Neural crest cell (in vitro differentiated cells): Measurements from ENCODE around the gene CXCL3. TPM values are rescaled to one million over a fixed set of nuclear protein-coding genes. Genes with fewer than 3 reads are reported as not detected.
A peak's percentile ranks its signal among the peaks of the same experiment; 100 is the strongest.
"Not testable (repeated sequence)": the region's sequence is repeated elsewhere in the genome, so short reads cannot be mapped to it uniquely, and the experiment has no call there.

Source experiments
- DNase-seq: peaks from one replicate; pipeline ENCODE4 v3.0.0; 2021; ENCODE audit warnings: low read depth, mixed read lengths, low spot score
- H3K27ac Mint-ChIP-seq: one replicate; pipeline ENCODE4 v1.8.0; 2021; ENCODE audit warnings: mild to moderate bottlenecking, mixed read lengths; ENCODE audit not compliant: unreplicated experiment
- H3K27me3 Mint-ChIP-seq: 2 replicates; pipeline ENCODE4 v1.8.0; 2021; ENCODE audit warnings: low read depth, mild to moderate bottlenecking, mixed read lengths
- H3K36me3 Mint-ChIP-seq: 2 replicates; pipeline ENCODE4 v1.8.0; 2021; ENCODE audit warnings: low read depth, mild to moderate bottlenecking, mixed read lengths
- H3K4me1 Mint-ChIP-seq: 2 replicates; pipeline ENCODE4 v1.8.0; 2021; ENCODE audit warnings: mixed read lengths
- H3K4me3 Mint-ChIP-seq: one replicate; pipeline ENCODE4 v1.8.0; 2021; ENCODE audit warnings: mild to moderate bottlenecking, mixed read lengths
- H3K9me3 Mint-ChIP-seq: 2 replicates; pipeline ENCODE4 v1.8.0; 2021; ENCODE audit warnings: mixed read lengths
- CTCF ChIP-seq: fragments of 200-600 bp; sonication (generic); conservative IDR thresholded peaks from 2 replicates; pipeline ENCODE4 v1.5.0; 2021; ENCODE audit warnings: antibody characterized with exemption, mild to moderate bottlenecking
- total RNA-seq: library from RNA; stranded (reverse); gene quantifications from 2 replicates; pipeline ENCODE4 v1.2.1, GENCODE V29; 2021

The CXCL3 gene
- total RNA-seq, 1 donor from 2014 or later: 0.63 TPM

- no peak for TF ChIP-seq CTCF
- H3K4me1 Mint-ChIP-seq: no peaks in the 10 kb centered on the region
- no peaks in the 10 kb centered on the region for H3K36me3 Mint-ChIP-seq
- H3K9me3 Mint-ChIP-seq: peaks cover 7% of the 10 kb centered on the region
- H3K27ac Mint-ChIP-seq: no peak overlapping the region
- H3K4me3 Mint-ChIP-seq: no peak overlapping the region
- H3K27me3 Mint-ChIP-seq: peaks cover 2% of the 10 kb centered on the region
- no peak for DNase-seq
Observed at GRCh38 chr4:74081035-74081434, 42.5 kb upstream of the CXCL3 start.

- H3K4me3 Mint-ChIP-seq, H3K4me1 Mint-ChIP-seq, DNase-seq, H3K27ac Mint-ChIP-seq, H3K27me3 Mint-ChIP-seq, H3K9me3 Mint-ChIP-seq, H3K36me3 Mint-ChIP-seq: not testable (repeated sequence)
Observed at GRCh38 chr4:74080351-74080750, 41.9 kb upstream of the CXCL3 start.

- H3K4me1 Mint-ChIP-seq, DNase-seq, H3K36me3 Mint-ChIP-seq, H3K9me3 Mint-ChIP-seq, H3K27me3 Mint-ChIP-seq, H3K4me3 Mint-ChIP-seq: not testable (repeated sequence)
- peak overlapping the region; percentile 3 for H3K27ac Mint-ChIP-seq
Observed at GRCh38 chr4:74079024-74079423, 40.5 kb upstream of the CXCL3 start.

- H3K27me3 Mint-ChIP-seq: no peaks in the 10 kb centered on the region
- no peak overlapping the region for H3K27ac Mint-ChIP-seq
- H3K4me1 Mint-ChIP-seq: no peaks in the 10 kb centered on the region
- H3K9me3 Mint-ChIP-seq: no peaks in the 10 kb centered on the region
- no peak for DNase-seq
- no peak for TF ChIP-seq CTCF
- H3K36me3 Mint-ChIP-seq: no peaks in the 10 kb centered on the region
- H3K4me3 Mint-ChIP-seq: no peak overlapping the region
Observed at GRCh38 chr4:74073358-74073757, 34.9 kb upstream of the CXCL3 start.

GRCh38 chr4:74072739-74073138, 34.2 kb upstream of the CXCL3 start:
- Mint-ChIP-seq H3K4me1 (no peaks in the 10 kb centered on the region), H3K27me3 (no peaks in the 10 kb centered on the region), H3K9me3 (no peaks in the 10 kb centered on the region), H3K36me3 (no peaks in the 10 kb centered on the region), H3K27ac (no peak overlapping the region), H3K4me3 (no peak overlapping the region)
- no peak for TF ChIP-seq CTCF
- no peak for DNase-seq

- H3K36me3 Mint-ChIP-seq: no peaks in the 10 kb centered on the region
- H3K9me3 Mint-ChIP-seq: peaks cover 2% of the 10 kb centered on the region
- H3K4me3 Mint-ChIP-seq: no peak overlapping the region
- no peak for TF ChIP-seq CTCF
- no peak overlapping the region for H3K27ac Mint-ChIP-seq
- H3K4me1 Mint-ChIP-seq: no peaks in the 10 kb centered on the region
- no peaks in the 10 kb centered on the region for H3K27me3 Mint-ChIP-seq
- DNase-seq: no peak
Observed at GRCh38 chr4:74067586-74067985, 29.1 kb upstream of the CXCL3 start.

- no peak for TF ChIP-seq CTCF
Observed at GRCh38 chr4:74066232-74066631, 27.7 kb upstream of the CXCL3 start.

More at GRCh38 chr4:74066232-74066631, 27.7 kb upstream of the CXCL3 start:
- no peaks in the 10 kb centered on the region for H3K36me3 Mint-ChIP-seq
- DNase-seq: no peak
- no peaks in the 10 kb centered on the region for H3K4me1 Mint-ChIP-seq
- peaks cover 2% of the 10 kb centered on the region for H3K9me3 Mint-ChIP-seq
- no peak overlapping the region for H3K4me3 Mint-ChIP-seq
- no peaks in the 10 kb centered on the region for H3K27me3 Mint-ChIP-seq
- no peak overlapping the region for H3K27ac Mint-ChIP-seq
